ENCODE measurements around the gene CERS1.

CERS1 gene

GRCh38 chr19:18856385-18857126 lies 39.4 kb downstream of the CERS1 start:
- peak in 1 of 2 experiments; percentile 50 for DNase-seq (ENCODE audit: low spot score in 2 of 2)
- in situ Hi-C loops (cut with MboI; ENCODE audit: low sequenced_read_pairs), result loop anchor here (10.0 kb wide), 1 partner anchor 402 kb away; no protein-coding TSS in a partner anchor
- H3K4me3 ChIP-seq, result no peak overlapping the region
- H3K27me3 ChIP-seq (ENCODE audit: low read depth), result no peaks in the 10 kb centered on the region
- H3K36me3 ChIP-seq (replicated peaks), result peaks cover 98% of the 10 kb centered on the region
- H3K4me1 ChIP-seq, result no peaks in the 10 kb centered on the region
- no peaks in the 10 kb centered on the region for H3K9me3 ChIP-seq

GRCh38 chr19:18855647-18856384 lies 40.1 kb downstream of the CERS1 start:
- Histone ChIP-seq H3K27me3 (ENCODE audit: low read depth) (no peaks in the 10 kb centered on the region), H3K9me3 (no peaks in the 10 kb centered on the region), H3K4me3 (no peak overlapping the region), H3K4me1 (no peaks in the 10 kb centered on the region), H3K36me3 (replicated peaks) (peaks cover 98% of the 10 kb centered on the region)
- no peak for DNase-seq (ENCODE audit: low spot score in 2 of 2)
- in situ Hi-C loops (cut with MboI; ENCODE audit: low sequenced_read_pairs), result loop anchor here (10.0 kb wide), 1 partner anchor 401 kb away; no protein-coding TSS in a partner anchor

- peaks cover 98% of the 10 kb centered on the region for H3K36me3 ChIP-seq (replicated peaks)
These were observed 41.0 kb downstream of the CERS1 start for GRCh38 chr19:18854982-18855381.

GRCh38 chr19:18853755-18854427 lies 42.1 kb downstream of the CERS1 start:
- peaks cover 98% of the 10 kb centered on the region for H3K36me3 ChIP-seq (replicated peaks)
- DNase-seq (ENCODE audit: low spot score in 2 of 2), result no peak
- H3K4me3 ChIP-seq, result no peak overlapping the region
- H3K27me3 ChIP-seq (ENCODE audit: low read depth), result no peaks in the 10 kb centered on the region
- H3K9me3 ChIP-seq, result no peaks in the 10 kb centered on the region
- no peaks in the 10 kb centered on the region for H3K4me1 ChIP-seq
- in situ Hi-C loops (cut with MboI; ENCODE audit: low sequenced_read_pairs), result loop anchor here (10.0 kb wide), 1 partner anchor 399 kb away; no protein-coding TSS in a partner anchor

More at GRCh38 chr19:18854982-18855381, 41.0 kb downstream of the CERS1 start:
- H3K27me3 ChIP-seq (ENCODE audit: low read depth), result no peaks in the 10 kb centered on the region
- DNase-seq (ENCODE audit: low spot score in 2 of 2), result no peak
- in situ Hi-C loops (cut with MboI; ENCODE audit: low sequenced_read_pairs), result loop anchor here (10.0 kb wide), 1 partner anchor 400 kb away; no protein-coding TSS in a partner anchor
- no peaks in the 10 kb centered on the region for H3K9me3 ChIP-seq
- H3K4me3 ChIP-seq, result no peak overlapping the region
- no peaks in the 10 kb centered on the region for H3K4me1 ChIP-seq

GRCh38 chr19:18852648-18853047 lies 43.3 kb downstream of the CERS1 start:
- H3K36me3 ChIP-seq (replicated peaks), result peaks cover 98% of the 10 kb centered on the region
- no peaks in the 10 kb centered on the region for H3K27me3 ChIP-seq (ENCODE audit: low read depth)
- in situ Hi-C loops (cut with MboI; ENCODE audit: low sequenced_read_pairs), result loop anchor here (10.0 kb wide), 1 partner anchor 398 kb away; no protein-coding TSS in a partner anchor
- H3K4me1 ChIP-seq, result no peaks in the 10 kb centered on the region
- no peak for DNase-seq (ENCODE audit: low spot score in 2 of 2)
- H3K4me3 ChIP-seq, result no peak overlapping the region
- H3K9me3 ChIP-seq, result no peaks in the 10 kb centered on the region

- Histone ChIP-seq H3K4me1 (no peaks in the 10 kb centered on the region), H3K27me3 (ENCODE audit: low read depth) (no peaks in the 10 kb centered on the region), H3K4me3 (no peak overlapping the region), H3K9me3 (no peaks in the 10 kb centered on the region), H3K36me3 (replicated peaks) (peaks cover 94% of the 10 kb centered on the region)
- no peak for DNase-seq (ENCODE audit: low spot score in 2 of 2)
- in situ Hi-C loops (cut with MboI; ENCODE audit: low sequenced_read_pairs), result loop anchor here (10.0 kb wide), 1 partner anchor 397 kb away; no protein-coding TSS in a partner anchor
These were observed 44.2 kb downstream of the CERS1 start for GRCh38 chr19:18851673-18852325.

DNA sequence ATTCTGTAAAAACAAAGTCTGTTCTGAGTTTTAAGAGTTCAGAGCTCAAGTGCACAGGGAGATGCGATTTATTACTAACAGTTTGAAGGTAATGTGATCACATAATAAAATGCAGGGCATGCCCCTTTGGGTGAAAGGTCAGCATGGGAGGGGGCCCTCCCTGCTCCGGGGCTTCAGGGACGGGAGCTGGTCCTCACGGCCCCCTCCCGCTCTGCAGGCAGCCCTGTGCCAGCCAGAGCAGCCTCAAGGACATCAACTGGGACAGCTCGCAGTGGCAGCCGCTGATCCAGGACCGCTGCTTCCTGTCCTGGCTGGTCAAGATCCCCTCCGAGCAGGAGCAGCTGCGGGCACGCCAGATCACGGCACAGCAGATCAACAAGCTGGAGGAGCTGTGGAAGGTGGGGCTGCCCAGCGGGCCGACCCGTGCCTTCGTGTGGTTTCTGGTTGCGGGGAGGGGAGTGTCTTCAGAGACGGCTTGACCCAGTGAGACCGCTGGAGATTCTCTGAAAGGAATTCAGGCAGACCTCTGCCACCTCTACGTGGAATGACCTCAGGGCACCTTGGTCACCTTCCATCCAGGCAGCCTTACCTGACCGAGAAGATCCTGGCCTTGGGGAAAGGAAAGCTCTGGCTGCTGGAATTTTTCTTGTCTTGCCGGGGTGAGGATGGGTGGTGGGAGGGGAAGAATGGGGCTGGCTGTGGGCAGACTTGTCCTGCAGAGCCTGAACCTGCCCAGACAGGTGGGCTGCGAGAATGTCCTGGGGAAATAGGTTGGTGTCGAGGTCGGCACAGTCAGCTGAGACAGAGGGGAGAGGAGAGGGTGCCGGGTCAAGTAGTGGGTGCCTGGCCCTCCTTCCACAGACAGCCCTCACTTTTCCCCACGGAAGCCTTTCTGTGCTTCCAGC lies 45.2 kb downstream of the CERS1 start:
- DNase-seq (ENCODE audit: low spot score in 2 of 2), result no peak
- Histone ChIP-seq H3K4me3 (no peak overlapping the region), H3K4me1 (no peaks in the 10 kb centered on the region), H3K27me3 (ENCODE audit: low read depth) (no peaks in the 10 kb centered on the region), H3K36me3 (replicated peaks) (peaks cover 84% of the 10 kb centered on the region), H3K9me3 (no peaks in the 10 kb centered on the region)
- in situ Hi-C loops (cut with MboI; ENCODE audit: low sequenced_read_pairs), result loop anchor here (10.0 kb wide), 1 partner anchor 396 kb away; no protein-coding TSS in a partner anchor

- Histone ChIP-seq H3K27me3 (ENCODE audit: low read depth) (no peaks in the 10 kb centered on the region), H3K36me3 (replicated peaks) (peaks cover 76% of the 10 kb centered on the region), H3K4me1 (no peaks in the 10 kb centered on the region), H3K9me3 (no peaks in the 10 kb centered on the region), H3K4me3 (no peak overlapping the region)
- in situ Hi-C loops (cut with MboI; ENCODE audit: low sequenced_read_pairs), result loop anchor here (10.0 kb wide), 1 partner anchor 395 kb away; no protein-coding TSS in a partner anchor
- no peak for DNase-seq (ENCODE audit: low spot score in 2 of 2)
These were observed 46.0 kb downstream of the CERS1 start for GRCh38 chr19:18849838-18850400.

DNA sequence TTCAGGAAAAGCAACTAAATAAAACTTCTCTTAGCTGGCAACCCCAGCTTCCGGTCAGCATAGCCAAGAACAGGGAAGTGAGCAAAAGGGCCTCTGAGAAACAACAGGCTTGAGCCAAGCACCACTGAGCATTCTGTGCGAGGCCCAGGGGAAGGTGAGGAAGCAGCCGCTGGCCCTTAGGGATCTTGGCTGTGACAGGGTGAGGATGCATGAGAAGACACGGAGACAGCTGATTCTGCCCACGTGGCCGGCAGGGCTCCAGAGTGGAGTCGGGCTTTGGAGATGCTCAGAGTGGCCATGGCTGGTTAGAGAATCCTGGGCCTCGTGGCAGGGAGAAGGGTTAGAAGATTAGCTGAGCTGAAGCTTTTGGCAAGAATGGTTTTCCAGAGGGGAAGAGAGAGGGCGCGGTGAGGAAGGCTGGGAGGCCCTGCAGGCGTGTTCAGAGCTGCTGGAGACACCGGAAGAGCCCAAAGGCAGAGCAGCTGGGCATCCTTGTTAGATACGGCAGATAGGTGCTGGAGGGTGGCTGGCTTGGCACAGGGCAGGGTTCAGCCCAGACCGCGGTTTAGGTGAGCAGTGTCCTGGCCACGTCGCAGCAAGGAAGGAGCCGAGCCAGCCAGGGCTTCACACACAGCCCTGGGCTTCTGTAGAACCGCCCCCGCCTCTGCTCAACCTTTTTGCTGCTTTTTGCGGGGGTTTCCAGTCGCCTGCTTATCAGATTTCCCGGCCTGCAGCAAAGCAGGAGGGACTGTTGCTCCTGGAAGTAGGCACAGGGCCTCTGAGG lies 46.9 kb downstream of the CERS1 start:
- DNase-seq (ENCODE audit: low spot score in 2 of 2), result no peak
- Histone ChIP-seq H3K9me3 (no peaks in the 10 kb centered on the region), H3K27me3 (ENCODE audit: low read depth) (no peaks in the 10 kb centered on the region), H3K4me3 (no peak overlapping the region), H3K36me3 (replicated peaks) (peaks cover 68% of the 10 kb centered on the region), H3K4me1 (no peaks in the 10 kb centered on the region)
- in situ Hi-C loops (cut with MboI; ENCODE audit: low sequenced_read_pairs), result no loop called here

- no peak for DNase-seq (ENCODE audit: low spot score in 2 of 2)
- Histone ChIP-seq H3K27me3 (ENCODE audit: low read depth) (no peaks in the 10 kb centered on the region), H3K36me3 (replicated peaks) (peaks cover 55% of the 10 kb centered on the region), H3K4me3 (no peak overlapping the region), H3K4me1 (no peaks in the 10 kb centered on the region), H3K9me3 (no peaks in the 10 kb centered on the region)
- in situ Hi-C loops (cut with MboI; ENCODE audit: low sequenced_read_pairs), result no loop called here
These were observed 48.2 kb downstream of the CERS1 start for GRCh38 chr19:18847549-18848463.
